C4-2B (cell line): Measurements from ENCODE around the gene TAX1BP3.

Experiments used
- ZFX ChIP-seq: fragments of 450-650 bp; IDR thresholded peaks from 2 replicates; pipeline ENCODE4 v1.6.1; 2017
- TF ChIP-seq, protein P1 (sequence below): fragments of 450-650 bp; conservative IDR thresholded peaks from 2 replicates; pipeline ENCODE4 v1.5.1; 2017; ENCODE audit warnings: mild to moderate bottlenecking

DNA sequence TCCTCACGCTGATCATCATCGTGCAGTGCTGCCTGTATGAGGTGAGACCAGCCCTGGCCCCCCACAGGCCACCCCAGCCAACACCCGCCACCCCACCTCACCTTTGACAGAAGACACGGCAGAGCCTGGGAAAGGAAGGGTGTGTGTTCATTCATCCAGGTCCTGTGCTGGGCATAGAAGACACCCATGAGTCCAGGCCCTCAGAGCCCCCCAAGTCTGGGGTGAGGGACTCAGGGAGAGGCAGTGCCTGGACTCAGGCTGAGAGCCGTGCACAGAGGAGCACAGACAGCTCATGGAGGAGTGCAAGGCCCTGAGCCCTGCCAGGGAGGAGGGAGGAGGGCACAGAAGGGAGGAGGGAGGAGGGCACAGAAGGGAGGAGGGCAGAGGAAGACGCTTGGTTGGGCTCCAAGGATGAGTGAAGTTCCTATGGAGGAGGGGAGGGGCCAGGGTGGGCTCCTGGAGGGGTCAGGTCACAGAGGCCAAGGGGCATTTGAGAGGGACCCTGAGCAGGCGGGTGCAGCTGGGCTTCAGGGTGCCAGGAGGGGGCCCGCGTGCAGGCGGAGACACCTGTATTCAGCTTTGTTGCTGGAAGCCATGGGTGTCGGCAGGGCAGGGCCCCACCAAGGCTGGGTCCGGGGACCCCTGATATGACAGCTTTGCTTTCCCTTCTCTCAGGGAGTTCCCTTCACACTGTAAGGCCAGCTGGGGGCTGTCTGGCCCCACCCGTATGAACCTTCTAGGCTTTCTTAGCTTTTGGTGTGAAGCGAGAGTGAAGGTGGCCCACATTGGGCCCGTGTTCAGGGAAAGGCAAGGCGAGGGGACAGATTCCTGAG, 11.4 kb downstream of the TAX1BP3 start:
- TF ChIP-seq, protein P1, sequence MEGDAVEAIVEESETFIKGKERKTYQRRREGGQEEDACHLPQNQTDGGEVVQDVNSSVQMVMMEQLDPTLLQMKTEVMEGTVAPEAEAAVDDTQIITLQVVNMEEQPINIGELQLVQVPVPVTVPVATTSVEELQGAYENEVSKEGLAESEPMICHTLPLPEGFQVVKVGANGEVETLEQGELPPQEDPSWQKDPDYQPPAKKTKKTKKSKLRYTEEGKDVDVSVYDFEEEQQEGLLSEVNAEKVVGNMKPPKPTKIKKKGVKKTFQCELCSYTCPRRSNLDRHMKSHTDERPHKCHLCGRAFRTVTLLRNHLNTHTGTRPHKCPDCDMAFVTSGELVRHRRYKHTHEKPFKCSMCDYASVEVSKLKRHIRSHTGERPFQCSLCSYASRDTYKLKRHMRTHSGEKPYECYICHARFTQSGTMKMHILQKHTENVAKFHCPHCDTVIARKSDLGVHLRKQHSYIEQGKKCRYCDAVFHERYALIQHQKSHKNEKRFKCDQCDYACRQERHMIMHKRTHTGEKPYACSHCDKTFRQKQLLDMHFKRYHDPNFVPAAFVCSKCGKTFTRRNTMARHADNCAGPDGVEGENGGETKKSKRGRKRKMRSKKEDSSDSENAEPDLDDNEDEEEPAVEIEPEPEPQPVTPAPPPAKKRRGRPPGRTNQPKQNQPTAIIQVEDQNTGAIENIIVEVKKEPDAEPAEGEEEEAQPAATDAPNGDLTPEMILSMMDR = no peak
- TF ChIP-seq ZFX = no peak
